Measurements from ENCODE around the gene CYP4V2.
"Not testable (repeated sequence)": the region's sequence is repeated elsewhere in the genome, so short reads cannot be mapped to it uniquely, and the experiment has no call there.

Gene CYP4V2

GRCh38 chr4:186236126-186236525 lies 44.8 kb downstream of the CYP4V2 start:
- no peak for DNase-seq

GRCh38 chr4:186240452-186240847 lies 49.1 kb downstream of the CYP4V2 start:
- DNase-seq: no peak

- DNase-seq: no peak
Observed at GRCh38 chr4:186240848-186241491, 49.6 kb downstream of the CYP4V2 start.

GRCh38 chr4:186241616-186242015 lies 50.2 kb downstream of the CYP4V2 start:
- no peak for DNase-seq

GRCh38 chr4:186242031-186242430 lies 50.7 kb downstream of the CYP4V2 start:
- not testable (repeated sequence) for DNase-seq

- no peak for DNase-seq
Observed at GRCh38 chr4:186243331-186243730, 52.0 kb downstream of the CYP4V2 start.

- no peak for DNase-seq
Observed at GRCh38 chr4:186244835-186245234, 53.5 kb downstream of the CYP4V2 start.

- not testable (repeated sequence) for DNase-seq
Observed at GRCh38 chr4:186247062-186247752, 55.8 kb downstream of the CYP4V2 start.

GRCh38 chr4:186248643-186249042 lies 57.3 kb downstream of the CYP4V2 start:
- no peak for DNase-seq

GRCh38 chr4:186249785-186250754 lies 58.7 kb downstream of the CYP4V2 start:
- no peak for DNase-seq

- no peak for DNase-seq
Observed at GRCh38 chr4:186250760-186251159, 59.4 kb downstream of the CYP4V2 start.

GRCh38 chr4:186255122-186255521 lies 63.8 kb downstream of the CYP4V2 start:
- no peak for DNase-seq

GRCh38 chr4:186258216-186258811 lies 66.9 kb downstream of the CYP4V2 start:
- DNase-seq: no peak

GRCh38 chr4:186260117-186260503 lies 68.7 kb downstream of the CYP4V2 start:
- DNase-seq: no peak
